ENCODE measurements around the gene HABP4. TPM values are rescaled to one million over a fixed set of nuclear protein-coding genes. Genes with fewer than 3 reads are reported as not detected.

The HABP4 gene
- total RNA-seq, 1 experiment from 2014 or later = 11.6 TPM

DNA sequence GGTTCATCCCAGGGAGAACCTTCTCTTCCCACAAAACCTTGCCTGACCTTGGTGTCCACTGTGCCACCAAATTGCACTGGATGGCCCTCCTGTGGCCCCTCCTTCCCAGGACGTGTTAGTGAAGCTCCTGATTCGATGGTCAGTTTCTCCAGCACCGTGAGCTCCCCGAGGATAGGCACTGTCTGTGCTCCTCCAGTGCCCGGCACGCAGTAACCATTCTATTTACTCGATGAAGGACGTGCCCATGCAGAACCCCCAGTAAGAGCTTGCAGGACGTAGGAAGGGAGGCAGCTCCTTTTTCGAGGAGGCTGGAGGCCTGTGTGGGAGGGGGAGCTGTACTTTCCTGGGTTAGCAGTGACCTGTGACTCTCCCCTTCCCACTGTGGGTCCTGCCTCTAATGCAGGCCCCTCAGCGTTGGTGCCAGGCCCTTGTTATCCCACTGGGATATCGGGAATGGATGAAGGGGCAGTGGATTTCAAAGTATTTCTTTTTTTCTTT lies 39.6 kb downstream of the HABP4 start:
- Histone ChIP-seq H3K27me3 (replicated peaks; ENCODE audit: insufficient read depth, low read depth, low read length, poor library complexity) (no peaks in the 10 kb centered on the region), H3K36me3 (ENCODE audit: insufficient read depth, low read length, poor library complexity, severe bottlenecking) (peaks cover 7% of the 10 kb centered on the region), H3K4me1 (ENCODE audit: insufficient read depth, low read length, poor library complexity, severe bottlenecking) (peaks cover 1% of the 10 kb centered on the region), H3K4me3 (ENCODE audit: low read depth, low read length, poor library complexity, severe bottlenecking) (no peak overlapping the region), H3K9me3 (ENCODE audit: low read depth, low read length, poor library complexity, severe bottlenecking) (no peaks in the 10 kb centered on the region), H3K27ac (ENCODE audit: low read depth, low read length, poor library complexity, severe bottlenecking) (no peak overlapping the region)
- TF ChIP-seq CTCF (conservative IDR thresholded peaks at IDR 0.05; ENCODE audit: low read depth, low read length) (no peak), EZH2 (IDR thresholded peaks at IDR 0.05; ENCODE audit: borderline replicate concordance, low read depth, low read length, poor library complexity, severe bottlenecking) (no peak)
- DNase-seq (ENCODE audit: low spot score) = no peak
- BruUV-seq (replicated peaks) = no TSS peak
- POLR2A ChIA-PET (ENCODE audit: low non-redundant PET) = no interaction called here
- CTCF ChIA-PET = no interaction called here
- intact Hi-C loops (cut with micrococcal nuclease; ENCODE audit: unreplicated experiment) = no loop called here

GRCh38 chr9:96490534-96491078 lies 40.6 kb downstream of the HABP4 start:
- DNase-seq (ENCODE audit: low spot score) = no peak
- TF ChIP-seq CTCF (conservative IDR thresholded peaks at IDR 0.05; ENCODE audit: low read depth, low read length) = no peak
- peaks cover 7% of the 10 kb centered on the region for H3K36me3 ChIP-seq (ENCODE audit: insufficient read depth, low read length, poor library complexity, severe bottlenecking)
- BruUV-seq (replicated peaks) = no TSS peak
- CTCF ChIA-PET = no interaction called here
- no peaks in the 10 kb centered on the region for H3K27me3 ChIP-seq (replicated peaks; ENCODE audit: insufficient read depth, low read depth, low read length, poor library complexity)
- POLR2A ChIA-PET (ENCODE audit: low non-redundant PET) = no interaction called here
- H3K9me3 ChIP-seq (ENCODE audit: low read depth, low read length, poor library complexity, severe bottlenecking) = no peaks in the 10 kb centered on the region
- H3K4me1 ChIP-seq (ENCODE audit: insufficient read depth, low read length, poor library complexity, severe bottlenecking) = no peaks in the 10 kb centered on the region
- intact Hi-C loops (cut with micrococcal nuclease; ENCODE audit: unreplicated experiment) = no loop called here
- no peak overlapping the region for H3K4me3 ChIP-seq (ENCODE audit: low read depth, low read length, poor library complexity, severe bottlenecking)
- no peak overlapping the region for H3K27ac ChIP-seq (ENCODE audit: low read depth, low read length, poor library complexity, severe bottlenecking)

- ChIA-PET POLR2A (ENCODE audit: low non-redundant PET) (no interaction called here), CTCF (no interaction called here)
- TF ChIP-seq CTCF (conservative IDR thresholded peaks at IDR 0.05; ENCODE audit: low read depth, low read length) (no peak), EZH2 (IDR thresholded peaks at IDR 0.05; ENCODE audit: borderline replicate concordance, low read depth, low read length, poor library complexity, severe bottlenecking) (no peak)
- H3K27ac ChIP-seq (ENCODE audit: low read depth, low read length, poor library complexity, severe bottlenecking) = no peak overlapping the region
- no peaks in the 10 kb centered on the region for H3K9me3 ChIP-seq (ENCODE audit: low read depth, low read length, poor library complexity, severe bottlenecking)
- H3K27me3 ChIP-seq (replicated peaks; ENCODE audit: insufficient read depth, low read depth, low read length, poor library complexity) = no peaks in the 10 kb centered on the region
- intact Hi-C loops (cut with micrococcal nuclease; ENCODE audit: unreplicated experiment) = no loop called here
- DNase-seq (ENCODE audit: low spot score) = no peak
- no peaks in the 10 kb centered on the region for H3K4me1 ChIP-seq (ENCODE audit: insufficient read depth, low read length, poor library complexity, severe bottlenecking)
- no peak overlapping the region for H3K4me3 ChIP-seq (ENCODE audit: low read depth, low read length, poor library complexity, severe bottlenecking)
- H3K36me3 ChIP-seq (ENCODE audit: insufficient read depth, low read length, poor library complexity, severe bottlenecking) = peaks cover 6% of the 10 kb centered on the region
- BruUV-seq (replicated peaks) = no TSS peak
Observed at GRCh38 chr9:96491079-96491879, 41.3 kb downstream of the HABP4 start.
